ENCODE results near the gene BGN. TPM values are rescaled to one million over a fixed set of nuclear protein-coding genes. Genes with fewer than 3 reads are reported as not detected.
A peak's percentile ranks its signal among the peaks of the same experiment; 100 is the strongest.

BGN gene
- total and polyA plus RNA-seq, 2 donors = 3.4 to 21.6 TPM

DNA sequence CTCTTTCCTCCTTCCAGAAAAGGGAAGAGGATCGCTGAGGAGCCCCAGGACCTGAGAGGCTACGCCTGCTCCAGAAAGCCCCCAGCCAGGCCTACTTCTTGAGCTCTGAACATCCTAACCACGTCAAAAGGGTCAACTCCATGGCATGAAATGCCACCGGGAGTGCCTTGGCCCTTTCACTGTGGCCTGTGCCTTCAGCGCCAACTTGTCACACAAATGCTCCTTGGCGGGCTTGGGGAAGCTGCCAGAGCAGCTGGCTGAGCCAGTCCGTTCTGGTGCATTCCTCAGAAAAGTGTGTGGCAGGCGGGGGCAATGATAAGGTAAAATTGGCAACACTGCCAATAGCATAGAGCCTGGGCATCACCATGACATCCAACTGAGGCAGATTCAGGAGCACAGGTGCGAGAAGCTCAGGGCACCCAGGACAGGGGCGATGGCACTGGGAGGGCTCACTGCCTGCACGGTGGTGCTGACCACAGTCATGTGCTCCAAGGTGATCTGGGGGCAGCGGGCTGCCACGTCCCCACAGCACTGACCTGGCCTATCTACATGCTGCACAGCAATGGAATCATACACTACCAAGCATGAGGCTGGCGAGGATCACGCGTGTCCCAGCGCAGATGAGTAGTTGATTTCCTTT lies 36.8 kb upstream of the BGN start:
- DNase-seq (ENCODE audit: low read depth in 6 of 9, low spot score in 9 of 9) = no peak
- 98% methylated on average over 17 of the region's 17 CpGs for WGBS
- Histone ChIP-seq H3K27ac (ENCODE audit: low read depth in 1 of 2, low read length in 1 of 2) (no peak overlapping the region), H3K36me3 (ENCODE audit: control insufficient read depth in 2 of 2, insufficient read depth in 2 of 2, low read length in 1 of 2) (peaks cover 6 to 35% of the 10 kb centered on the region in 2 donors), H3K4me3 (ENCODE audit: low read length in 2 of 2) (no peak overlapping the region), H3K9me3 (ENCODE audit: control insufficient read depth in 2 of 2, insufficient read depth in 1 of 2, low read length in 1 of 2) (no peaks in the 10 kb centered on the region), H3K4me1 (ENCODE audit: control insufficient read depth in 2 of 2, insufficient read depth in 2 of 2, low read length in 2 of 2) (no peaks in the 10 kb centered on the region), H3K27me3 (ENCODE audit: control insufficient read depth in 2 of 2, insufficient read depth in 1 of 2, low read length in 1 of 2) (no peaks in the 10 kb centered on the region)

DNA sequence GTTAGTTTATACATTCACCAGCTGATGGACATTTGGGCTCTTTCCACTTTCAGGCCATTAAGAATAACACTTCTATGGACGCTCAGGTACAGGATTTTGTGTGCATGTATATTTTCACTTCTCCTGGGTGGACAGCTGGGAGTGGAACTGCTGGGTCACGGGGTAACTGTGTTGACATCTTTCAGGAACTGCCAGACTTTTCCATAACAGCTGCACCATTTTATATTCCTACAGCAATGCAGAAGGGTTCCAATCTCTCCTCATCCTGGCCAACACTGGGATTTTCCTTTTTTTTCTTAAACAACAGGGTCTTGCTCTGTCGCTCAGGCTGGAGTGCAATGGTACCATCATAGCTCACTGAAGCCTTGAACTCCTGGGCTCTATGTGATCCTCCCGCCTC lies 36.3 kb upstream of the BGN start:
- H3K4me3 ChIP-seq (ENCODE audit: low read length in 2 of 2) = no peak overlapping the region
- no peak for DNase-seq (ENCODE audit: low read depth in 6 of 9, low spot score in 9 of 9)
- no peaks in the 10 kb centered on the region for H3K27me3 ChIP-seq (ENCODE audit: control insufficient read depth in 2 of 2, insufficient read depth in 1 of 2, low read length in 1 of 2)
- WGBS = 95% methylated on average over 4 of the region's 4 CpGs
- peaks cover 6 to 37% of the 10 kb centered on the region in 2 donors for H3K36me3 ChIP-seq (ENCODE audit: control insufficient read depth in 2 of 2, insufficient read depth in 2 of 2, low read length in 1 of 2)
- no peaks in the 10 kb centered on the region for H3K9me3 ChIP-seq (ENCODE audit: control insufficient read depth in 2 of 2, insufficient read depth in 1 of 2, low read length in 1 of 2)
- no peaks in the 10 kb centered on the region for H3K4me1 ChIP-seq (ENCODE audit: control insufficient read depth in 2 of 2, insufficient read depth in 2 of 2, low read length in 2 of 2)
- H3K27ac ChIP-seq (ENCODE audit: low read depth in 1 of 2, low read length in 1 of 2) = no peak overlapping the region

DNA sequence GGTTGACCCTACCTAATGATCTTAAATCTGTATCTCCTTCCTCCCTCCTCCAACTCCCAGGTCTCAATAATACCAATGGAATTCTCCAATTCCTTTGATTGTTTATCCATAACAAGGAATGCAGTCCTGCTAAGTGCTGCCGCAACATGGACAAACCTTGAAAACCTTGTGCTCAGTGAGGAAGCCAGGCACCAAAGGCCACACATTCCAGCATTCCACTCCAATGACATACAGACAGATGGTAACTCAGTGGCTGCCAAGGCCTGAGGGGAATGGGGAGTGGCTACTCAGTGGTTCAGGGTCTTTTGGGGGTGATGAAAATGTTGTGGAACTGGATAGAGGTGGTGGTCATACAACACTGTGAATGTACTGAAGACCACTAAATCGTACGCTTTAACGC lies 34.8 kb upstream of the BGN start:
- WGBS = 99% methylated on average over 4 of the region's 4 CpGs
- DNase-seq (ENCODE audit: low read depth in 6 of 9, low spot score in 9 of 9) = no peak
- no peaks in the 10 kb centered on the region for H3K4me1 ChIP-seq (ENCODE audit: control insufficient read depth in 2 of 2, insufficient read depth in 2 of 2, low read length in 2 of 2)
- H3K36me3 ChIP-seq (ENCODE audit: control insufficient read depth in 2 of 2, insufficient read depth in 2 of 2, low read length in 1 of 2) = peaks cover 11 to 35% of the 10 kb centered on the region in 2 donors
- H3K9me3 ChIP-seq (ENCODE audit: control insufficient read depth in 2 of 2, insufficient read depth in 1 of 2, low read length in 1 of 2) = no peaks in the 10 kb centered on the region
- H3K27ac ChIP-seq (ENCODE audit: low read depth in 1 of 2, low read length in 1 of 2) = no peak overlapping the region
- H3K27me3 ChIP-seq (ENCODE audit: control insufficient read depth in 2 of 2, insufficient read depth in 1 of 2, low read length in 1 of 2) = no peaks in the 10 kb centered on the region
- H3K4me3 ChIP-seq (ENCODE audit: low read length in 2 of 2) = no peak overlapping the region

DNA sequence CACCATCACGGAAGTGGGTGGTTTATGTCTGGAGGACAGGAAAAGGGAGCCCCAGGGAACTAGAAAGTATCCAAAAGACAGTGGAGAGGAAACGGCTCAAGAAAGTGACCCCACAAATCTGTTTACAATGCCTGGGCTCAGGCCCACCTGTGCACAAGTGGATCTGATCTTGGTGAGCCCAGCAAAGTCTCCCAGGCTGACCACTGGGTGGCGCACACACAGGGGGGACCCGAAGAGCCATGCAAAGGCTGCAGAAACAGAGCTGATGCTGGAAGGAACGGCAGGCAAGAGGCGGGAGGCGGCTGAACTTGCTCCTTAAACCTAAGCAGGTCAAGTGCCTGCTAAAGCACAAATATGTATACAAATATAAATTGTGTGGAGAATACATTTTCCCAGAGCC lies 34.0 kb upstream of the BGN start:
- H3K36me3 ChIP-seq (ENCODE audit: control insufficient read depth in 2 of 2, insufficient read depth in 2 of 2, low read length in 1 of 2) = peaks cover 11 to 29% of the 10 kb centered on the region in 2 donors
- no peaks in the 10 kb centered on the region for H3K27me3 ChIP-seq (ENCODE audit: control insufficient read depth in 2 of 2, insufficient read depth in 1 of 2, low read length in 1 of 2)
- H3K4me3 ChIP-seq (ENCODE audit: low read length in 2 of 2) = no peak overlapping the region
- DNase-seq (ENCODE audit: low read depth in 6 of 9, low spot score in 9 of 9) = peak in 2 of 9 donors; percentile 50 to 52
- no peak overlapping the region for H3K27ac ChIP-seq (ENCODE audit: low read depth in 1 of 2, low read length in 1 of 2)
- no peaks in the 10 kb centered on the region for H3K9me3 ChIP-seq (ENCODE audit: control insufficient read depth in 2 of 2, insufficient read depth in 1 of 2, low read length in 1 of 2)
- 68% methylated on average over 7 of the region's 7 CpGs for WGBS
- no peaks in the 10 kb centered on the region for H3K4me1 ChIP-seq (ENCODE audit: control insufficient read depth in 2 of 2, insufficient read depth in 2 of 2, low read length in 2 of 2)

DNA sequence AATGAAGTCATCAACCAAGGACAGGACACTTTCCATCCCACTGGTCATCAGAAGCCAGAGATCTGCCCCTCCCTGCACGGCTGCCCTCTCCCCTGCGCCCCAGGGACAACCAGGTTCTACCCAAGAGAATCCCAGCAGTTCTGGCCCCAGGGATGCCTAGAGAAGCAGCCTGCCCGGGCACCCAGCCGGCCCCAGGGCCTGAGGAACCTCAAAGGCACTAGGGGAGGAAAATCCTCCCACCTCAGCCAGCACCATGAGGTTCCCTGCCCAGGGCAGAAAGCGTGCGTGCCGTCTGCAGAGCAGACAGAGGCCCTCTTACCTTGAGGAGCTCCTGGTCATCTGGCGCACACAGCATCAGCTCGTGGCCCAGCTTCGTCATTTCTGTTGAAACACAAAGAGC lies 32.5 kb upstream of the BGN start:
- no peak overlapping the region for H3K27ac ChIP-seq (ENCODE audit: low read depth in 1 of 2, low read length in 1 of 2)
- H3K36me3 ChIP-seq (ENCODE audit: control insufficient read depth in 2 of 2, insufficient read depth in 2 of 2, low read length in 1 of 2) = peaks cover 11 to 18% of the 10 kb centered on the region in 2 donors
- no peaks in the 10 kb centered on the region for H3K4me1 ChIP-seq (ENCODE audit: control insufficient read depth in 2 of 2, insufficient read depth in 2 of 2, low read length in 2 of 2)
- no peaks in the 10 kb centered on the region for H3K9me3 ChIP-seq (ENCODE audit: control insufficient read depth in 2 of 2, insufficient read depth in 1 of 2, low read length in 1 of 2)
- H3K4me3 ChIP-seq (ENCODE audit: low read length in 2 of 2) = no peak overlapping the region
- no peaks in the 10 kb centered on the region for H3K27me3 ChIP-seq (ENCODE audit: control insufficient read depth in 2 of 2, insufficient read depth in 1 of 2, low read length in 1 of 2)
- 98% methylated on average over 10 of the region's 10 CpGs for WGBS
- no peak for DNase-seq (ENCODE audit: low read depth in 6 of 9, low spot score in 9 of 9)

DNA sequence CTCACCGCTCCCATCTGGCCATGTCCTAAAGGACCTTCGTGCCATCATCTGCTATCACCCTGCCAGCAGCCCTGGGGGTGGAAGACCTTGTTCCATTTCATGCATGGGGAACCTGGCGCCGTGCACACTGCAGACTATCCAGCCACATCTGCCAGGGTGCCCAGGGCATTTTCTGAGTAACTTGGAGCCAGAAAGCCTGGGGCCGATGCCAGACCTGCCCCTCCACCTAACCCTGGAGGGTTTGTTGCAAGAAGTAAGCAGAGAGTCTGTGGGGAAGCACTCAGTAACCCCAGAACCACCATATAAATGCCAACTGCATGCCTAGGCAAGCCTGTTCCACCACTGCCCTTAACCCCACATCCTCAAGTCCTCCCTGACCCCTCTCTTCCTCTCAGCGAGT lies 31.7 kb upstream of the BGN start:
- DNase-seq (ENCODE audit: low read depth in 6 of 9, low spot score in 9 of 9) = no peak
- peaks cover 11 to 18% of the 10 kb centered on the region in 2 donors for H3K36me3 ChIP-seq (ENCODE audit: control insufficient read depth in 2 of 2, insufficient read depth in 2 of 2, low read length in 1 of 2)
- no peaks in the 10 kb centered on the region for H3K27me3 ChIP-seq (ENCODE audit: control insufficient read depth in 2 of 2, insufficient read depth in 1 of 2, low read length in 1 of 2)
- H3K9me3 ChIP-seq (ENCODE audit: control insufficient read depth in 2 of 2, insufficient read depth in 1 of 2, low read length in 1 of 2) = no peaks in the 10 kb centered on the region
- no peaks in the 10 kb centered on the region for H3K4me1 ChIP-seq (ENCODE audit: control insufficient read depth in 2 of 2, insufficient read depth in 2 of 2, low read length in 2 of 2)
- WGBS = 97% methylated on average over 6 of the region's 6 CpGs
- H3K27ac ChIP-seq (ENCODE audit: low read depth in 1 of 2, low read length in 1 of 2) = no peak overlapping the region
- no peak overlapping the region for H3K4me3 ChIP-seq (ENCODE audit: low read length in 2 of 2)

DNA sequence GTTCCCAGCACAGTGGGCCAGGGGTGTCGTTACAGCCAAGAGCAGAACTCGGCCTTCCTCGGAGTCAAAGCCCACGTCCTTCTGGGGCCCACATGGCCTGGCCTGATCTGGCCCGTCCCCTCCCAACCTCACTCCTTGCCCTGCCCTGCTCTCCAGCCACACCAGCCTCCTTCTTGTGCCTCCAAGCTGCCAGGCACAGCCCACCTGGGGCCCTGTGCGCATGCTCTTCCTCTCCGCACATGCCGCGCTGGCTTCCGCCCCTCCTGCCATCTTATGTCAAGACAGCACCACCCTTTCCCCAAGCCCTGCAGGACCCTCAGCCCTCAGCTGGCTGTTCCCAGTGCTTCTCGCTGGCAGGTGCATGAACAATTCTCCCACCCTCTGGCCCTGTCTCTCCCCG lies 31.2 kb upstream of the BGN start:
- H3K27me3 ChIP-seq (ENCODE audit: control insufficient read depth in 2 of 2, insufficient read depth in 1 of 2, low read length in 1 of 2) = no peaks in the 10 kb centered on the region
- 99% methylated on average over 12 of the region's 12 CpGs for WGBS
- peaks cover 10 to 18% of the 10 kb centered on the region in 2 donors for H3K36me3 ChIP-seq (ENCODE audit: control insufficient read depth in 2 of 2, insufficient read depth in 2 of 2, low read length in 1 of 2)
- no peak overlapping the region for H3K4me3 ChIP-seq (ENCODE audit: low read length in 2 of 2)
- DNase-seq (ENCODE audit: low read depth in 6 of 9, low spot score in 9 of 9) = no peak
- H3K4me1 ChIP-seq (ENCODE audit: control insufficient read depth in 2 of 2, insufficient read depth in 2 of 2, low read length in 2 of 2) = no peaks in the 10 kb centered on the region
- no peaks in the 10 kb centered on the region for H3K9me3 ChIP-seq (ENCODE audit: control insufficient read depth in 2 of 2, insufficient read depth in 1 of 2, low read length in 1 of 2)
- no peak overlapping the region for H3K27ac ChIP-seq (ENCODE audit: low read depth in 1 of 2, low read length in 1 of 2)

DNA sequence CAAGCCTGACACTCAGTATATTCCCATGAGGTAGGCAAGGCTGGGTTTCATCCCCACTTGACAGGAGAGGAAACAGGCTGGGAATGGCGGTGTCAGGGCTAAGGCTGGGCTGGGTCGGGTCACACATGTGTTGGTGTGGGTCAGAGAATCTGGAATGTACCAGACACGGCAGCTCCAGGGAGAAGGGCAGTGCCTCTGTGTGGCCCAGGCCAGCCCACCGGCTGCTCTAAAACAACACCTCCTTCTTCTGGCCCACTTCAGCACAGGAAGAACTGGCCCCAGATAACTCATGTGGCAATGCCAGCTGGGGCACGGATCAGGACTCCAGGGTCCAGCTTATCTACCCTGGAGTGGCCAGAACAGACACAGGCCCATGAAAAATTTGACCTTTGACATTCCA lies 30.7 kb upstream of the BGN start:
- Histone ChIP-seq H3K27me3 (ENCODE audit: control insufficient read depth in 2 of 2, insufficient read depth in 1 of 2, low read length in 1 of 2) (no peaks in the 10 kb centered on the region), H3K36me3 (ENCODE audit: control insufficient read depth in 2 of 2, insufficient read depth in 2 of 2, low read length in 1 of 2) (peaks cover 12 to 18% of the 10 kb centered on the region in 2 donors), H3K9me3 (ENCODE audit: control insufficient read depth in 2 of 2, insufficient read depth in 1 of 2, low read length in 1 of 2) (no peaks in the 10 kb centered on the region), H3K27ac (ENCODE audit: low read depth in 1 of 2, low read length in 1 of 2) (no peak overlapping the region), H3K4me1 (ENCODE audit: control insufficient read depth in 2 of 2, insufficient read depth in 2 of 2, low read length in 2 of 2) (peaks cover 0 to 4% of the 10 kb centered on the region in 2 donors), H3K4me3 (ENCODE audit: low read length in 2 of 2) (no peak overlapping the region)
- no peak for DNase-seq (ENCODE audit: low read depth in 6 of 9, low spot score in 9 of 9)
- 98% methylated on average over 5 of the region's 5 CpGs for WGBS

DNA sequence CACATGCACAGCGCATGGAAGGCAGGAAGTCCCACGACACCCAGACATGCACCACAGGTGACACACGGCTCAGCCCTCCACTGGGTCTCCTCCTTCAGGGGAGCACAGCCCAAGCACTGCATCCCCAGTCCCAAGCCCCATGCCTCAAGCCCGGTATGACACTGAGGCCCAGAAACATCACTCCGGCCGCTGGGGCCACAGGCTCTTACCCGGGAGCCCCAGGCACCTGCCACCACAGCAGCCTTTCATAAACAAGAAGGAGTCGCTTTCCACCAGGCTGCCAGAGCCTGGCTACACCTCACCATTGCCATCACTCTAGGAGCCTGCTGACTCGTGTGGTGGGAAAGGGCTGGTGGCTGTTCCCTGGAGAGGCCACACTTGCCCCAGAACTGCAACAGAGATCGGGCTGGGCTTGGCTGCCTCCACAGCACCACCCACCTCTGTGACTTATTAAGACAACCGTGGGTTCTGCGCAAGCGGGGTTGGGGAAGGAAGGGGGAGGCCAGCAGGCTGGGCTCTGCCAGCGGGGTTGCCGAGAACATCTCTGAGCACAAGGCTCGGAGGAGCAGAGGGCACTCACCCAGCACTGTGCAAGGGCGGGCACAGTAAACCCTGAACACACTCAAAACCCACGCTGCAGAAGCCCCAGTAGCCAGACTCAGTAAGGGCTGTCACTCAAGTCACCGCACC lies 28.9 kb upstream of the BGN start:
- WGBS = 94% methylated on average over 19 of the region's 19 CpGs
- peaks cover 5 to 11% of the 10 kb centered on the region in 2 donors for H3K4me1 ChIP-seq (ENCODE audit: control insufficient read depth in 2 of 2, insufficient read depth in 2 of 2, low read length in 2 of 2)
- H3K4me3 ChIP-seq (ENCODE audit: low read length in 2 of 2) = no peak overlapping the region
- no peak for DNase-seq (ENCODE audit: low read depth in 6 of 9, low spot score in 9 of 9)
- H3K36me3 ChIP-seq (ENCODE audit: control insufficient read depth in 2 of 2, insufficient read depth in 2 of 2, low read length in 1 of 2) = peaks cover 12 to 18% of the 10 kb centered on the region in 2 donors
- H3K9me3 ChIP-seq (ENCODE audit: control insufficient read depth in 2 of 2, insufficient read depth in 1 of 2, low read length in 1 of 2) = no peaks in the 10 kb centered on the region
- no peak overlapping the region for H3K27ac ChIP-seq (ENCODE audit: low read depth in 1 of 2, low read length in 1 of 2)
- no peaks in the 10 kb centered on the region for H3K27me3 ChIP-seq (ENCODE audit: control insufficient read depth in 2 of 2, insufficient read depth in 1 of 2, low read length in 1 of 2)
